IMR-90 (cell line): ENCODE data around the gene PC. TPM values are rescaled to one million over a fixed set of nuclear protein-coding genes. Genes with fewer than 3 reads are reported as not detected.

Experiments used
- ATAC-seq: fragments of 200-7000 bp; cut with Tn5 transposase; 2 replicates; pipeline ENCODE4 v1.9.1; 2020; ENCODE audit warnings: low read depth, mild to moderate bottlenecking, moderate library complexity
- BruUV-seq: library from RNA; stranded (reverse); fragments of 400-500 nt; replicated peaks from 2 replicates; lab custom pipeline; 2021; lab: Mats Ljungman, UMichigan
- CTCF ChIA-PET: fragments of 300-600 bp; formaldehyde crosslinking; extraction: SDS; loops from one replicate; lab custom pipeline; 2021; ENCODE audit warnings: antibody characterized with exemption; lab: Yijun Ruan, JAX
- POLR2A ChIA-PET: fragments of 300-600 bp; sonication (Branson Sonifier 250); formaldehyde crosslinking; loops from one replicate; lab custom pipeline; 2022; ENCODE audit warnings: antibody characterized with exemption; ENCODE audit not compliant: unreplicated experiment; lab: Charles Lee
- DNase-seq: peaks from one replicate; pipeline ENCODE4 v3.0.0; 2013
- H2AFZ ChIP-seq: replicated peaks from 2 replicates; pipeline ENCODE3; 2013; ENCODE audit warnings: low read length, mild to moderate bottlenecking; ENCODE audit not compliant: poor library complexity
- H2AK5ac ChIP-seq: 2 replicates; pipeline ENCODE4 v1.6.1; 2013; ENCODE audit warnings: low read depth, low read length, inconsistent platforms
- H2AK9ac ChIP-seq: replicated peaks from 2 replicates; pipeline ENCODE3; 2013; ENCODE audit warnings: mild to moderate bottlenecking, low read depth, low read length, moderate library complexity; ENCODE audit not compliant: poor library complexity
- H2BK120ac ChIP-seq: 2 replicates; pipeline ENCODE4 v1.6.1; 2013; ENCODE audit warnings: low read depth, low read length, inconsistent platforms
- H2BK15ac ChIP-seq: 3 replicates; pipeline ENCODE4 v1.6.1; 2013; ENCODE audit warnings: low read depth, low read length, inconsistent platforms
- H2BK20ac ChIP-seq: 2 replicates; pipeline ENCODE4 v1.6.1; 2013; ENCODE audit warnings: low read depth, mild to moderate bottlenecking, inconsistent platforms, low read length, moderate library complexity
- H2BK5ac ChIP-seq: 2 replicates; pipeline ENCODE4 v1.6.1; 2013; ENCODE audit warnings: mild to moderate bottlenecking, low read depth, low read length, inconsistent platforms; ENCODE audit not compliant: poor library complexity, severe bottlenecking
- H3K14ac ChIP-seq: replicated peaks from 2 replicates; pipeline ENCODE4 v1.6.1; 2013; ENCODE audit warnings: low read depth, low read length, inconsistent platforms
- H3K18ac ChIP-seq: 2 replicates; pipeline ENCODE4 v1.6.1; 2013; ENCODE audit warnings: low read depth, low read length, control low read depth
- H3K23ac ChIP-seq: 2 replicates; pipeline ENCODE4 v1.6.1; 2013; ENCODE audit warnings: low read depth, low read length, inconsistent platforms
- H3K27ac ChIP-seq: 2 replicates; pipeline ENCODE4 v1.5.1; 2013; ENCODE audit warnings: mild to moderate bottlenecking, control low read depth, low read length; ENCODE audit not compliant: insufficient read depth
- H3K27me3 ChIP-seq: 2 replicates; pipeline ENCODE4 v1.6.1; 2013; ENCODE audit warnings: low read length; ENCODE audit not compliant: control insufficient read depth, insufficient read depth
- H3K36me3 ChIP-seq: 2 replicates; pipeline ENCODE4 v1.6.1; 2013; ENCODE audit warnings: low read length, mixed read lengths; ENCODE audit not compliant: control insufficient read depth, insufficient read depth
- H3K4ac ChIP-seq: 2 replicates; pipeline ENCODE4 v1.6.1; 2013; ENCODE audit warnings: low read depth, low read length, inconsistent platforms
- H3K4me1 ChIP-seq: 2 replicates; pipeline ENCODE4 v1.6.1; 2013; ENCODE audit warnings: low read length, mixed read lengths; ENCODE audit not compliant: control insufficient read depth, insufficient read depth
- H3K4me2 ChIP-seq: 2 replicates; pipeline ENCODE4 v1.6.1; 2013; ENCODE audit warnings: low read depth, mild to moderate bottlenecking, control low read depth, low read length, moderate library complexity
- H3K4me3 ChIP-seq: 2 replicates; pipeline ENCODE4 v1.5.1; 2013; ENCODE audit warnings: low read depth, mild to moderate bottlenecking, control low read depth, low read length, moderate library complexity; ENCODE audit not compliant: insufficient read depth
- H3K56ac ChIP-seq: 2 replicates; pipeline ENCODE4 v1.6.1; 2013; ENCODE audit warnings: low read length, inconsistent platforms; ENCODE audit not compliant: insufficient read depth; ENCODE audit errors: extremely low read depth
- H3K79me1 ChIP-seq, 2 experiments: 2 replicates each; pipeline ENCODE4 v1.6.1; 2013; ENCODE audit warnings: low read length in 2 of 2, inconsistent platforms in 1 of 2, low read depth in 1 of 2
- H3K9ac ChIP-seq: 2 replicates; pipeline ENCODE4 v1.6.1; 2013; ENCODE audit warnings: low read depth, low read length, control low read depth
- H3K9me1 ChIP-seq: 2 replicates; pipeline ENCODE4 v1.6.1; 2013; ENCODE audit warnings: low read length, inconsistent platforms; ENCODE audit not compliant: insufficient read depth
- H3K9me3 ChIP-seq: 2 replicates; pipeline ENCODE4 v1.6.1; 2013; ENCODE audit warnings: low read length; ENCODE audit not compliant: control insufficient read depth, insufficient read depth
- H4K20me1 ChIP-seq: 2 replicates; pipeline ENCODE4 v1.6.1; 2013; ENCODE audit warnings: low read length, inconsistent platforms; ENCODE audit not compliant: insufficient read depth
- H4K5ac ChIP-seq: 2 replicates; pipeline ENCODE4 v1.6.1; 2013; ENCODE audit warnings: mild to moderate bottlenecking, low read depth, low read length, control low read depth
- H4K8ac ChIP-seq, 2 experiments: 2 replicates each; pipeline ENCODE4 v1.6.1; 2013; ENCODE audit warnings: low read depth in 2 of 2, low read length in 2 of 2, control low read depth in 1 of 2, inconsistent platforms in 1 of 2
- H4K91ac ChIP-seq: 2 replicates; pipeline ENCODE4 v1.6.1; 2013; ENCODE audit warnings: low read depth, low read length, inconsistent platforms; ENCODE audit not compliant: insufficient read depth
- MXI1 ChIP-seq: IDR thresholded peaks from 2 replicates; pipeline ENCODE4 v1.6.1; 2012; ENCODE audit warnings: low read depth, mild to moderate bottlenecking, low read length, moderate library complexity, borderline replicate concordance
- RCOR1 ChIP-seq: IDR thresholded peaks from 2 replicates; pipeline ENCODE4 v1.6.1; 2012; ENCODE audit warnings: mild to moderate bottlenecking, low read length, improper control_type of control experiment; ENCODE audit not compliant: insufficient replicate concordance
- SMC3 ChIP-seq: fragments of 150-350 bp; IDR thresholded peaks from 2 replicates; pipeline ENCODE4 v1.6.1; 2016; ENCODE audit warnings: low read depth, mild to moderate bottlenecking, antibody characterized with exemption, low read length, moderate library complexity
- WGBS, 2 experiments: methylation state at CpG; one replicate each; pipeline versions ENCODE4 v1.1.5 to v1.1.7; 2013; ENCODE audit warnings: missing lambda C conversion rate in 2 of 2; ENCODE audit not compliant: insufficient read length in 1 of 2; ENCODE audit errors: extremely low coverage in 2 of 2; 5-methylcytosine and 5-hydroxymethylcytosine counted together
- dilution Hi-C: fragments of 300-500 bp; cut with HindIII; formaldehyde crosslinking; loops from one replicate; pipeline ENCODE4 v1.14.3; 2018; ENCODE audit warnings: low sequenced_read_pairs; ENCODE audit not compliant: unreplicated experiment
- in situ Hi-C: fragments of 300-500 bp; cut with MboI; formaldehyde crosslinking; loops from 3 replicates; pipeline ENCODE4 v1.14.3; 2019; ENCODE audit warnings: low sequenced_read_pairs, inconsistent platforms, mixed read lengths
- intact Hi-C: fragments of 100-400 bp; cut with micrococcal nuclease; formaldehyde crosslinking; loops from 2 replicates; pipeline ENCODE4 v1.10.0; 2022
- polyA plus RNA-seq, 3 experiments: library from polyadenylated mRNA; depleted of rRNA; stranded (reverse); fragments of >200 nt; gene quantifications; 2 replicates each; pipeline ENCODE4 v1.2.3, GENCODE V29; 2012; ENCODE audit warnings: low replicate concordance in 1 of 3
- total RNA-seq: library from RNA; depleted of rRNA; stranded (reverse); fragments of >200 nt; gene quantifications from 2 replicates; pipeline ENCODE4 v1.2.3, GENCODE V29; 2012
- TF ChIP-seq, protein P1 (sequence below): fragments of 150-350 bp; IDR thresholded peaks from 2 replicates; pipeline ENCODE4 v1.6.1; 2016; ENCODE audit warnings: low read depth, mild to moderate bottlenecking, low read length, moderate library complexity, borderline replicate concordance

PC gene
- total and polyA plus RNA-seq, 2 of the 4 experiments (the other 2 are of a cell fraction), result 13.6 to 15.7 TPM

DNA sequence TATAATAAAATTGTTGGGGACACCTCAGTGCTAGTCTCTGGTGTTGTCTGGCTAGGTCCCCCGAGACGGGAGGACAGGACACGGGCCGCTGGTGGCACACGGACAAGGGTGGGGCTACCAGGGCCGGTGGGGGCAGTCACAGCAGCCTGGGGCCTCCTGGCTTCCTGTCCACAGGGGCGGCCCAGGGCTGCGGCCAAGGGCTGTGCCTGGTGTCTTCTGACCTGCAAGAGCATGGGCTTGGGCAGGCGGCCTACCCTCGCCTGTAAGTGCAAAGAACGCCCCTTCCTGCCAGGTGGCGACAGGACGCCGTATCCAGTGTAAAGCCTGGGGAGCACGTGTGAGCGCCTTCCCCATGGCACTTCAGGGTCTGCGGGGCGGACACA lies 97.7 kb downstream of the PC start:
- no peak overlapping the region for H3K9ac ChIP-seq
- CTCF ChIA-PET, result no interaction called here
- H3K14ac ChIP-seq, result no peak overlapping the region
- H4K8ac ChIP-seq, result no peak overlapping the region
- peaks cover 3 to 23% of the 10 kb centered on the region in 2 experiments; a peak in 2 of 4 replicates for H3K79me1 ChIP-seq
- POLR2A ChIA-PET, result interaction anchor here (0.6 kb wide), 1 partner anchor 24 kb away, joined by 4 read pairs; no protein-coding TSS in a partner anchor
- no peak overlapping the region for H3K56ac ChIP-seq
- peaks cover 32% of the 10 kb centered on the region; the same call in 1 of the 2 replicates for H3K36me3 ChIP-seq
- no peak overlapping the region for H3K23ac ChIP-seq
- no peak overlapping the region for H3K27ac ChIP-seq
- H3K4ac ChIP-seq, result no peak overlapping the region
- H2BK15ac ChIP-seq, result no peak overlapping the region
- H3K18ac ChIP-seq, result no peak overlapping the region
- no peak overlapping the region for H3K4me2 ChIP-seq
- H3K27me3 ChIP-seq, result no peaks in the 10 kb centered on the region
- no peak overlapping the region for H2BK20ac ChIP-seq
- whole genome bisulfite sequencing, 2 experiments, result 78% methylated on average over 13 of the region's 18 CpGs; no CpG with 5 or more reads in 1 of the 2 experiments
- no peak overlapping the region for H2BK120ac ChIP-seq
- H2AK5ac ChIP-seq, result no peak overlapping the region
- TF ChIP-seq, protein P1, sequence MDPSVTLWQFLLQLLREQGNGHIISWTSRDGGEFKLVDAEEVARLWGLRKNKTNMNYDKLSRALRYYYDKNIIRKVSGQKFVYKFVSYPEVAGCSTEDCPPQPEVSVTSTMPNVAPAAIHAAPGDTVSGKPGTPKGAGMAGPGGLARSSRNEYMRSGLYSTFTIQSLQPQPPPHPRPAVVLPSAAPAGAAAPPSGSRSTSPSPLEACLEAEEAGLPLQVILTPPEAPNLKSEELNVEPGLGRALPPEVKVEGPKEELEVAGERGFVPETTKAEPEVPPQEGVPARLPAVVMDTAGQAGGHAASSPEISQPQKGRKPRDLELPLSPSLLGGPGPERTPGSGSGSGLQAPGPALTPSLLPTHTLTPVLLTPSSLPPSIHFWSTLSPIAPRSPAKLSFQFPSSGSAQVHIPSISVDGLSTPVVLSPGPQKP, result no peak
- no peak for TF ChIP-seq MXI1
- TF ChIP-seq RCOR1, result no peak
- TF ChIP-seq SMC3, result no peak
- H4K20me1 ChIP-seq, result peaks cover 6% of the 10 kb centered on the region; the same call in 1 of the 2 replicates
- no peak overlapping the region for H4K91ac ChIP-seq
- dilution Hi-C loops (no loop called here), intact Hi-C loops (no loop called here), in situ Hi-C loops (no loop called here)
- no peaks in the 10 kb centered on the region for H3K9me3 ChIP-seq
- BruUV-seq, result no TSS peak
- H2AFZ ChIP-seq, result no peak overlapping the region
- H3K9me1 ChIP-seq, result peaks cover 3% of the 10 kb centered on the region; the same call in 1 of the 2 replicates
- DNase-seq (no peak), ATAC-seq (no peak)
- no peak overlapping the region for H2BK5ac ChIP-seq
- H3K4me3 ChIP-seq, result no peak overlapping the region
- peaks cover 4% of the 10 kb centered on the region for H3K4me1 ChIP-seq
- no peak overlapping the region for H4K5ac ChIP-seq
- no peak overlapping the region for H2AK9ac ChIP-seq
